ENCODE data around the gene GPR141.

DNA sequence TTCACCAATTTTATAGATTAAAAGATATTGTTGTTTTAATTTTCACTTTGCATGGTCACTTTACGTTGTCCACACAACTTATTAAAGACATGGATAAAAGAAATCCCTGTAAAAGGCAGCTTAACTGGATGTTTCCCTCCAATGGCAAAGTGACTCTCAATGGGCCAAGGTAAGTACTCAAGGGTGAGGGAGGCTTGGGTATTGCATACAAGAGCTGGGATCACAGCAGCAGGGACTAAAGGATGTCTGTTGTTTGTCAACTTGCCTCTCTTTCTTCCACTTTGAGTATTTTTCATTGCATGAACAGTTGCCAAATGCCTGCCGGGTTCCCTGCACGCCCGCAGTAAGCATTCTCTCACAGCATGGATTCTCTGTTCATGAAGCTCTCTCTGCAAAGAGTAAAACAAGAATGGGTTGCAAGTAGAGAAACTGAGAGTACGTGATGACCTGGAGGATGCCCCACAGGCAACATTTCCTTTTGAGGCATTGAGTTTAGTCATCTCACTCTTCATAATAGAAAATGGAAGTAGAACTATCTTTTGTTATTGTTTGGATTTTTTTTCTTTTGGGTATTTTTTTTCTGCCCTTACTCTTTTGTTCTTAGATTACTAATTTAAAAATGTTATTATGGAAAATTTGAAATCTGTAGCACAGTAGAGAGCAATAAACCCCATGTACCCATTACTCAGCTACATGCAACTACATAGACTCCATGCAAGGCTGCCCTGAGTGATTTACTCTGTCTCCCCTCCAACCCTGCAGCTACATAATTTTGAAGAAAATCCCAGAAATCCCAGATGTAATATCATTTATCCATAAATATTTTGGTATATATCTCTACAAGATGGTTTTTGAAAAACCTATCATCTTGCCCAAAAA is 26.3 kb downstream of the GPR141 start:
- TF ChIP-seq TAF1 (IDR thresholded peaks at IDR 0.05; ENCODE audit: borderline replicate concordance, low read depth, low read length) (no peak), POLR2A (IDR thresholded peaks at IDR 0.05; ENCODE audit: low read depth, low read length) (no peak), POLR2AphosphoS5 (IDR thresholded peaks at IDR 0.05; ENCODE audit: low read depth, low read length) (no peak)
